ENCODE results near the gene ATP1B1. TPM values are rescaled to one million over a fixed set of nuclear protein-coding genes. Genes with fewer than 3 reads are reported as not detected.
A peak's percentile ranks its signal among the peaks of the same experiment; 100 is the strongest.

The ATP1B1 gene
- total and polyA plus RNA-seq, 10 donors: 3.1 to 101 (median 57.3) TPM

DNA sequence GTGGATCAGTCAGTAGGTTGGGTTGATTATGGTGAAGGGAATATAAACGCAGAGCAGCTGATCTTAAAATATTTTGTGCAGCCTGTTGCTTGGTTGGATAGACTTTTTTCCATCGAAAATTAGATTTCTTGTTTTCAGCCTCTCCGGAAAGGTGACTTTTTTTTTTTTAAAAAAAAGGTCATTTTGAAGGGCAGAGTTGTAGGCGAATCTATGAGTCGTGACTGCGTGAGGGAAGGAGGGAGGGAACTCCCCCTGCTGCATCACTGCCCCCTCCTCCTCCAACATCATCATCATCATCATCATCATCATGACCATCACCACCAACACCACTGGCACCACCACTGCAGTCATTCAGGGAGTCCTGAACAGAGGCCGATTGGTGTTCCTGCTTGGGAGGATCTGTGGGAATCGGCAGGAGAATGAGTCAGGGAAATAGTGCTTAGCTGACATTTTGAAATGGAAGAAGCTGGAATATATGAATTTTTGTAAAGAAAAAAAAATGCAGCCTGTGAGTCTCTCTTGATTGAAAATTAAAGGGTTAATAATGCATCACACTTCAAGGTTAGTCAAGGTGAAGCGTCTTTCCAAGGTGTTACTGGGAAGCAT lies 1.2 kb downstream of the ATP1B1 start:
- 22 to 41% (median 29%) methylated on average over 9 of the region's 9 CpGs for WGBS, 5 donors
- Histone ChIP-seq H3K27ac (peak overlapping the region; percentile 13 to 91 (median 82)), H3K36me3 (peaks cover 0 to 12% (median 0%) of the 10 kb centered on the region in 6 donors), H3K4me1 (peaks cover 12 to 96% (median 44%) of the 10 kb centered on the region in 6 donors), H3K4me3 (peak overlapping the region; percentile 73 to 92 (median 86)), H3K27me3 (replicated peaks in 1 of 7) (peaks cover 0 to 73% (median 8%) of the 10 kb centered on the region in 7 donors), H3K9me3 (no peaks in the 10 kb centered on the region)
- DNase-seq: no peak
- intact Hi-C loops (cut with DNase I; ENCODE audit: low total_unique reads): loop anchor here (5.0 kb wide), 1 partner anchor 50 kb away; no protein-coding TSS in a partner anchor
- peak in 1 of 3 donors; percentile 28 for TF ChIP-seq POLR2AphosphoS5 (IDR thresholded peaks at IDR 0.05)
- TF ChIP-seq, protein P1, sequence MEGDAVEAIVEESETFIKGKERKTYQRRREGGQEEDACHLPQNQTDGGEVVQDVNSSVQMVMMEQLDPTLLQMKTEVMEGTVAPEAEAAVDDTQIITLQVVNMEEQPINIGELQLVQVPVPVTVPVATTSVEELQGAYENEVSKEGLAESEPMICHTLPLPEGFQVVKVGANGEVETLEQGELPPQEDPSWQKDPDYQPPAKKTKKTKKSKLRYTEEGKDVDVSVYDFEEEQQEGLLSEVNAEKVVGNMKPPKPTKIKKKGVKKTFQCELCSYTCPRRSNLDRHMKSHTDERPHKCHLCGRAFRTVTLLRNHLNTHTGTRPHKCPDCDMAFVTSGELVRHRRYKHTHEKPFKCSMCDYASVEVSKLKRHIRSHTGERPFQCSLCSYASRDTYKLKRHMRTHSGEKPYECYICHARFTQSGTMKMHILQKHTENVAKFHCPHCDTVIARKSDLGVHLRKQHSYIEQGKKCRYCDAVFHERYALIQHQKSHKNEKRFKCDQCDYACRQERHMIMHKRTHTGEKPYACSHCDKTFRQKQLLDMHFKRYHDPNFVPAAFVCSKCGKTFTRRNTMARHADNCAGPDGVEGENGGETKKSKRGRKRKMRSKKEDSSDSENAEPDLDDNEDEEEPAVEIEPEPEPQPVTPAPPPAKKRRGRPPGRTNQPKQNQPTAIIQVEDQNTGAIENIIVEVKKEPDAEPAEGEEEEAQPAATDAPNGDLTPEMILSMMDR (IDR thresholded peaks at IDR 0.05 in 8 of 11, conservative IDR thresholded peaks at IDR 0.05 in 3 of 11): no peak

DNA sequence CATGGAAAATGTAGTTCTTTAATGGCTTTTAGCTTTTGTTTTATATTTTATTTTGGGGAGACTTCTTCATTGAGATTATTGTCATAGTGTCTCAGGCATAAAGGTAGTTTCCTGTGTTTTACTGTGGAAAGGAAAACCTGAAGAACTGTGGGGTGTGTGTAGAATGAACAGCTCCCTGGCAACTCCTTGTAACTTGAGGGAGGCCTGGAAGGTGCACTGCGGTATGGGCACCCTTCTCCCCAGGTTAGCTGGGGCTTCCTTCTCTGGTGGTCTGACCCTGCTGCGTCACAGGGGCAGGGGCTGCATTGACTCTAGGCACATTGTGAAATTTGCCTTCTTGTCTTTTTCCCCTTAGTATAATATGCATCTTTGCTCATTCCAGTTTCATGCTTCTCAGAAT lies 1.7 kb downstream of the ATP1B1 start:
- Histone ChIP-seq H3K27me3 (replicated peaks in 1 of 7) (peaks cover 0 to 73% (median 8%) of the 10 kb centered on the region in 7 donors), H3K36me3 (peaks cover 0 to 15% (median 0%) of the 10 kb centered on the region in 6 donors), H3K27ac (peak overlapping the region; percentile 13 to 91 (median 82)), H3K4me1 (peaks cover 12 to 96% (median 42%) of the 10 kb centered on the region in 6 donors), H3K4me3 (peak overlapping the region; percentile 73 to 92 (median 86)), H3K9me3 (no peaks in the 10 kb centered on the region)
- WGBS, 5 donors: 44 to 82% (median 69%) methylated on average over 2 of the region's 2 CpGs
- intact Hi-C loops (cut with DNase I; ENCODE audit: low total_unique reads): loop anchor here (5.0 kb wide), 1 partner anchor 51 kb away; no protein-coding TSS in a partner anchor
- no peak for DNase-seq
- TF ChIP-seq, protein P1 (IDR thresholded peaks at IDR 0.05 in 8 of 11, conservative IDR thresholded peaks at IDR 0.05 in 3 of 11): no peak
- TF ChIP-seq POLR2AphosphoS5 (IDR thresholded peaks at IDR 0.05) (no peak), POLR2A (IDR thresholded peaks at IDR 0.05) (no peak)

DNA sequence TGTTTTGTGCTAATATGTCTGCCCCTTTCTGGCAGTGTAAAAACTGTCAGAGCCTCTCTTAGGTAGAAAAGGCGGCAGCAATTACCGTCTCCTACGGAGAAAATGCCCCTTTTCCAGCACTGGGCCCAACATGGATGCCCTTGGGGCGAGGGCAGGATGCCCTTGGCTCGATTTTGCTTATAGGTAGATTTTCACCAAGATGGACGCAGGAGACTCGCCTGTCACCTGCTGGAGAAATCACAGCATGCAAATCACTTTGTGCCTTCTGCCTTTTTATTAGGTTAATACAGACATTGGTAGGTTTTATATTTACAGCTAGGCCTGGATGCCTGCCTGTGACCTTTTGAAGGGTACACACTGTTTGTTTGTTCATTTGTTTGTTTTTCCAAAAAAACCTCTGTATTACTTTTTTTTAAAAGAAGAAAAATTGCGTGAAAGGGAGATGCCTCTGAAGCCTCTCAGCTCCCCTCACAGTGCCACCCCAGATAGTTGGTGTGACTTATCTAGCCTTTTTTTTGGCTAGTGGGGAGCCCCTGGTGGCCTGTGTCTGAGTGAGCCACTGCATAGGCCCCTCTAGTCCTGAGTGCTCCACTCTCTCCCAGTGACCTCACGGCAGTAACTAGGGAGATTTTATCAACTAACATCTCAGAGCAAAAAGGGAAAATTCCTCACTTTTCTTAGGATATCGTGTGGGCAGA lies 2.5 kb downstream of the ATP1B1 start:
- intact Hi-C loops (cut with DNase I; ENCODE audit: low total_unique reads): loop anchor here (5.0 kb wide), 1 partner anchor 52 kb away; no protein-coding TSS in a partner anchor
- Histone ChIP-seq H3K27me3 (replicated peaks in 1 of 7) (peaks cover 0 to 65% (median 8%) of the 10 kb centered on the region in 7 donors), H3K4me3 (peak overlapping the region in 6 of 8 donors; percentile 73 to 92 (median 88)), H3K4me1 (peaks cover 12 to 96% (median 44%) of the 10 kb centered on the region in 6 donors), H3K9me3 (no peaks in the 10 kb centered on the region), H3K27ac (peak overlapping the region; percentile 10 to 91 (median 82)), H3K36me3 (peaks cover 0 to 23% (median 0%) of the 10 kb centered on the region in 6 donors)
- TF ChIP-seq, protein P1 (IDR thresholded peaks at IDR 0.05 in 8 of 11, conservative IDR thresholded peaks at IDR 0.05 in 3 of 11): peak in 2 of 11 experiments; percentile 11 to 37
- TF ChIP-seq POLR2AphosphoS5 (IDR thresholded peaks at IDR 0.05): no peak
- WGBS, 5 donors: 59 to 73% (median 68%) methylated on average over 10 of the region's 10 CpGs
- DNase-seq: no peak

All from spleen (tissue), 11 donors.